Keratinocyte (primary cell): ENCODE data around the gene ENO3. TPM values are rescaled to one million over a fixed set of nuclear protein-coding genes. Genes with fewer than 3 reads are reported as not detected.

Experiments
- DNase-seq: peaks from one replicate; pipeline ENCODE4 v3.0.0-alpha.2; 2011; ENCODE audit warnings: low read depth, missing footprints, low spot score
- FAIRE-seq: peaks from 2 replicates; lab custom pipeline; 2011; peaks lifted over from hg19 to GRCh38; lab: Jason Lieb, UNC
- H2AFZ ChIP-seq: 2 replicates; pipeline ENCODE4 v1.6.0; 2012; ENCODE audit warnings: low read length, control low read depth, inconsistent platforms; ENCODE audit not compliant: control insufficient read depth
- H3K27ac ChIP-seq: 2 replicates; pipeline ENCODE4 v1.5.1; 2011; ENCODE audit warnings: low read length; ENCODE audit not compliant: control insufficient read depth, insufficient read depth
- H3K27me3 ChIP-seq: 3 replicates; pipeline ENCODE4 v1.6.0; 2011; ENCODE audit warnings: low read length; ENCODE audit not compliant: control insufficient read depth, insufficient read depth; ENCODE audit errors: extremely low read depth
- H3K36me3 ChIP-seq, 2 experiments: 2 replicates in 1 of 2; 3 replicates in 1 of 2; pipeline ENCODE4 v1.5.1; 2011; ENCODE audit warnings: low read length in 2 of 2, mild to moderate bottlenecking in 1 of 2; ENCODE audit not compliant: control insufficient read depth in 2 of 2, insufficient read depth in 2 of 2; ENCODE audit errors: extremely low read depth in 1 of 2
- H3K4me1 ChIP-seq: 3 replicates; pipeline ENCODE4 v1.5.1; 2011; ENCODE audit warnings: low read length; ENCODE audit not compliant: control insufficient read depth, insufficient read depth; ENCODE audit errors: extremely low read depth
- H3K4me2 ChIP-seq: 3 replicates; pipeline ENCODE4 v1.6.0; 2011; ENCODE audit warnings: low read depth, low read length; ENCODE audit not compliant: control insufficient read depth, insufficient read depth; ENCODE audit errors: extremely low read depth
- H3K4me3 ChIP-seq, 3 experiments: fragments of 200-600 bp in 1 of 3; sonication (generic) in 1 of 3; 2 replicates in 2 of 3; 3 replicates in 1 of 3; pipeline ENCODE4 v1.5.1; 2011 to 2016; ENCODE audit warnings: low read length in 3 of 3, mild to moderate bottlenecking in 3 of 3, control low read depth in 2 of 3, inconsistent platforms in 1 of 3, low read depth in 1 of 3, mixed read lengths in 1 of 3, mixed run types in 1 of 3, moderate library complexity in 1 of 3; ENCODE audit not compliant: control insufficient read depth in 2 of 3, insufficient read depth in 2 of 3; ENCODE audit errors: extremely low read depth in 1 of 3
- H3K79me2 ChIP-seq: 2 replicates; pipeline ENCODE4 v1.6.0; 2012; ENCODE audit warnings: low read length; ENCODE audit not compliant: control insufficient read depth, insufficient read depth
- H3K9ac ChIP-seq: 3 replicates; pipeline ENCODE4 v1.6.0; 2011; ENCODE audit warnings: low read length; ENCODE audit not compliant: control insufficient read depth, insufficient read depth; ENCODE audit errors: extremely low read depth
- H3K9me1 ChIP-seq: 3 replicates; pipeline ENCODE4 v1.6.0; 2011; ENCODE audit warnings: low read length; ENCODE audit not compliant: control insufficient read depth, insufficient read depth; ENCODE audit errors: extremely low read depth
- H3K9me3 ChIP-seq: 2 replicates; pipeline ENCODE4 v1.5.1; 2012; ENCODE audit warnings: low read depth, low read length; ENCODE audit not compliant: control insufficient read depth
- H4K20me1 ChIP-seq: 3 replicates; pipeline ENCODE4 v1.6.0; 2011; ENCODE audit warnings: low read length; ENCODE audit not compliant: control insufficient read depth, insufficient read depth; ENCODE audit errors: extremely low read depth
- EZH2 ChIP-seq: IDR thresholded peaks from one replicate; pipeline ENCODE4 v1.6.1; 2012; ENCODE audit warnings: inconsistent platforms, mild to moderate bottlenecking, low read length, moderate library complexity
- dilution Hi-C: fragments of 300-500 bp; cut with MboI; formaldehyde crosslinking; loops from one replicate; pipeline ENCODE4 v1.7.0; 2020; ENCODE audit warnings: low sequenced_read_pairs; ENCODE audit not compliant: extremely low pct_ligation_motif_present
- polyA plus RNA-seq, 5 experiments: library from polyadenylated mRNA; depleted of rRNA in 3 of 5; stranded (reverse) in 3 of 5; stranded (forward) in 1 of 5; unstranded in 1 of 5; fragments of >200 nt; gene quantifications; 1 replicate in 1 of 5; 2 replicates in 3 of 5; 3 replicates in 1 of 5; pipeline versions ENCODE4 v1.2.1 to v1.2.3, GENCODE V29; 2011 to 2012; ENCODE audit warnings: missing spikeins in 2 of 5, low read depth in 1 of 5, low replicate concordance in 1 of 5
- TF ChIP-seq, protein P1 (sequence below), 3 experiments: IDR thresholded peaks in 1 of 3; conservative IDR thresholded peaks in 1 of 3; optimal IDR thresholded peaks in 1 of 3; 2 replicates in 2 of 3; 3 replicates in 1 of 3; pipeline versions ENCODE3 to v1.5.1; 2011; ENCODE audit warnings: low read length in 3 of 3, mild to moderate bottlenecking in 3 of 3, moderate library complexity in 2 of 3, control low read depth in 1 of 3, inconsistent platforms in 1 of 3; ENCODE audit not compliant: insufficient read depth in 2 of 3; ENCODE audit errors: extremely low read depth in 1 of 3

ENO3 gene
- polyA plus RNA-seq, 1 donor (not counting 4 experiments of a cell fraction or from before 2014, with no cell fraction given), result 2.4 TPM

DNA sequence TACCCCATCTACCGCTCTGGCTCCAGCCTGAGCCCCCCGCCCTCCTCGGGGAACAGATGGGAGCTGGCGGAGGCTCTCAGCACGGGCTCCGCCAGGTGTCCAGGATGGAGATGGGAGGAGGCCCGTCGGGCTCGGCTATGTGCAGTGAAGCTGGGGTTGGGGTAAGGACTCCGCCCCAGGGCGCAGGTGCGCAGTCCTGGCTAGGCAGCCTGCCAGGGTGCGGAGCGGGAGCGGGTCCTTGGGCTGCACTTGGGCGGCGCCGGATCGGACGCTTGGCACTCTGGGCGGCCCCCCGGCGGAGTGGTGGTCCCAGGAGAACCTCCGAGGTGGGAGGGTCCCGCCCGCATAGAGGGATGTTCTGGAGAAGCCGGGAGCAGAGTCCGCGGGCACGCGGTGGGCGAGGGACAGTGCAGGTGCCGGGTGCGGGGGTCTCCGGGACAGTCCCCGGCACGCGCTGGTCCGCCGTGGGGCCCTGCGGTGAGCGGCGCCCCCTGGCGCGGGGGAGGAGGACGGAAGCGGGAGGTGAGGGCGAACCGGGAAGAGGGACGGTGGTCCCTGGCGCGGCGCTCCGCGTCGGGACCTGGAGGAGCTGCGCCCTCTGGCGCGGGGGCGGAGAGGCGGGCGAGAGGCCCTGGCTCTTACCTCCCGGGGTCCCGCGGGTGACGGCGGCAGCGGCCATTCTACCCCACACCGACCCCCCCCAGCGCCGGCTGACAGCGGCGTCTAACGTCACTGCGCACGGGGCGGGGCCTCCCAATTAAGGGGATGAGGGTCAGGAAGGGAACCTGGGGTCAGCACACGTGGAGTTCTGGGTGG is 36.2 kb downstream of the ENO3 start, which contains the start of gene CAMTA2:
Gene CAMTA2, minus strand, starts transcription at position 725 of the 816 bp plus-strand sequence. CDS start 1,453 bp downstream, outside the sequence.
- DNase-seq (peak; percentile 55), FAIRE-seq (no peak)
- Histone ChIP-seq H3K27me3 (no peaks in the 10 kb centered on the region), H3K27ac (peak within 1 kb of the TSS; percentile 58), H4K20me1 (no peaks in the 10 kb centered on the region), H3K4me2 (peak within 1 kb of the TSS; percentile 69), H3K9me3 (no peaks in the 10 kb centered on the region), H3K79me2 (peaks cover 14% of the 10 kb centered on the region), H3K4me1 (peaks cover 9% of the 10 kb centered on the region), H3K4me3 (peak within 1 kb of the TSS; percentile 75 to 91 (median 82)), H3K9me1 (no peaks in the 10 kb centered on the region), H3K36me3 (peaks cover 7 to 23% of the 10 kb centered on the region in 2 experiments), H2AFZ (peak within 1 kb of the TSS; percentile 82), H3K9ac (peak within 1 kb of the TSS; percentile 77)
- dilution Hi-C loops, result no loop called here
- TF ChIP-seq, protein P1, sequence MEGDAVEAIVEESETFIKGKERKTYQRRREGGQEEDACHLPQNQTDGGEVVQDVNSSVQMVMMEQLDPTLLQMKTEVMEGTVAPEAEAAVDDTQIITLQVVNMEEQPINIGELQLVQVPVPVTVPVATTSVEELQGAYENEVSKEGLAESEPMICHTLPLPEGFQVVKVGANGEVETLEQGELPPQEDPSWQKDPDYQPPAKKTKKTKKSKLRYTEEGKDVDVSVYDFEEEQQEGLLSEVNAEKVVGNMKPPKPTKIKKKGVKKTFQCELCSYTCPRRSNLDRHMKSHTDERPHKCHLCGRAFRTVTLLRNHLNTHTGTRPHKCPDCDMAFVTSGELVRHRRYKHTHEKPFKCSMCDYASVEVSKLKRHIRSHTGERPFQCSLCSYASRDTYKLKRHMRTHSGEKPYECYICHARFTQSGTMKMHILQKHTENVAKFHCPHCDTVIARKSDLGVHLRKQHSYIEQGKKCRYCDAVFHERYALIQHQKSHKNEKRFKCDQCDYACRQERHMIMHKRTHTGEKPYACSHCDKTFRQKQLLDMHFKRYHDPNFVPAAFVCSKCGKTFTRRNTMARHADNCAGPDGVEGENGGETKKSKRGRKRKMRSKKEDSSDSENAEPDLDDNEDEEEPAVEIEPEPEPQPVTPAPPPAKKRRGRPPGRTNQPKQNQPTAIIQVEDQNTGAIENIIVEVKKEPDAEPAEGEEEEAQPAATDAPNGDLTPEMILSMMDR (optimal IDR thresholded peaks at IDR 0.05 in 1 of 3, IDR thresholded peaks at IDR 0.05 in 1 of 3, conservative IDR thresholded peaks at IDR 0.05 in 1 of 3; ENCODE audit: extremely low read depth in 1 of 3, insufficient read depth in 2 of 3, low read length in 3 of 3), result peak; percentile 38 to 84 (median 62)
- no peak for TF ChIP-seq EZH2

DNA sequence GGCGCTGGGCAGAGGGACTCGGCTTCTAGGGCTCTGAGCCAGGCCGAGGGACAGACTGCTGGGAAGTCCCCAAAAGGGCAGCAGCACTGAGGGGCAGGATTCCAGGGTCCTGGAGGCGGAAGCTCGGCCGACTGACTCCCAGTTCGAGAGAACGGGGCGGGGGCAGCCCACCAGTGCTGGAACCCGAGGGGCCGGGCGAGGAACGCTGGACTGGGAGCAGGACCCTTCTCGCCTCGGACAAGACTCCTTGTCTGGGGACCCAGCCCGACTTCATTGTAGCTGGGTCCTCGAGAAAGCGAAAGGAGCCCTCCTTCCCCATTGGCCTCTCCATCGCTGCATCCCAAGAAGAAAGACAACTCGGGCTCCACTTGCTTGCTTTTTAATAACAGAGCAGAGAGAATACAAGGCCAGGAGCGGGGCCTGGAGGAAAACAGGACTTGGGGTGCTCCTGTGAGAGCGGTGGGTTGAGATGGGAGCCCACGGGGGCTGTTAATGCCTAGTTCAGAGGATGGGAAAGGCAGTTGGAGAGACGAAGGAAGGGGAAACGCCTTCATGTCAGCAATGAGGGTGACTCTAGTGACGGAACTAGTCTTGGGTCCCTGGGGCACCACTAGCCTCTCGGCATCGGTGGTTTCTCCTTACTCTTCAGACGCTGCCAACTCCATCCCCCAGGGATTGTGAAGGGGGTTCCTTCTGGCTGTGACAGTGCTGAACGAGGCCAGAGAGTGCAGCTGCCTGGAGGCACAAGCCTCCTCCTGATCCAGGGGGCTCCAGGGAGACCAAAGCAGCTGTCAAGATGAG is 37.0 kb downstream of the ENO3 start:
- peaks cover 2 to 16% of the 10 kb centered on the region in 2 experiments for H3K36me3 ChIP-seq
- no peak for DNase-seq
- peak overlapping the region; percentile 77 for H3K9ac ChIP-seq
- H3K4me2 ChIP-seq, result peak overlapping the region; percentile 69
- H2AFZ ChIP-seq, result peak overlapping the region; percentile 82
- H3K9me1 ChIP-seq, result no peaks in the 10 kb centered on the region
- H4K20me1 ChIP-seq, result no peaks in the 10 kb centered on the region
- FAIRE-seq, result no peak
- no peak for TF ChIP-seq EZH2
- TF ChIP-seq, protein P1 (optimal IDR thresholded peaks at IDR 0.05 in 1 of 3, IDR thresholded peaks at IDR 0.05 in 1 of 3, conservative IDR thresholded peaks at IDR 0.05 in 1 of 3; ENCODE audit: extremely low read depth in 1 of 3, insufficient read depth in 2 of 3, low read length in 3 of 3), result no peak
- H3K4me3 ChIP-seq, result peak overlapping the region; percentile 75 to 91 (median 82)
- peak overlapping the region; percentile 58 for H3K27ac ChIP-seq
- no peaks in the 10 kb centered on the region for H3K27me3 ChIP-seq
- no peaks in the 10 kb centered on the region for H3K9me3 ChIP-seq
- H3K4me1 ChIP-seq, result peaks cover 9% of the 10 kb centered on the region
- H3K79me2 ChIP-seq, result peaks cover 14% of the 10 kb centered on the region
- dilution Hi-C loops, result no loop called here
